ENCODE results near the gene ATE1. TPM values are rescaled to one million over a fixed set of nuclear protein-coding genes. Genes with fewer than 3 reads are reported as not detected.
A peak's percentile ranks its signal among the peaks of the same experiment; 100 is the strongest.
"Not testable (repeated sequence)": the region's sequence is repeated elsewhere in the genome, so short reads cannot be mapped to it uniquely, and the experiment has no call there.

The ATE1 gene
- total RNA-seq, 3 donors from 2014 or later: 42.9 to 58.9 (median 52.2) TPM

DNA sequence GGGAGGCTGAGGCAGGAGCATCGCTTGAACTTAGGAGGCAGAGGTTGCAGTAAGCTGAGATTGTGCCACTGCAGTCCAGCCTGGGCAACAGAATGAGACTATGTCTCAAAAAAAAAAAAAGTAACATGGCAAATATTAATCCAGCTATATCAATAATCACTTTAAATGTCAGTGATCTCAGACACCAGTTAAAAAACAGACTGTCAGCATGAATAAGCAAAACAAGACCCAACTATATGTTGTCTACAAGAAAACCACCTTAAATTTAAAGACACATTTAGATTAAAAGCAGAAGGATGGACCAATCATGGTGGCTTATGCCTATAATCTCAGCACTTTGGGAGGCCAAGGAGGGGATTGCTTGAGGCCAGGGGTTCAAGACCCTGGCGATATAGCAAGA is 8.5 kb upstream of the ATE1 start:
- intact Hi-C loops (cut with DNase I, micrococcal nuclease): no loop called here
- TF ChIP-seq, protein P1, sequence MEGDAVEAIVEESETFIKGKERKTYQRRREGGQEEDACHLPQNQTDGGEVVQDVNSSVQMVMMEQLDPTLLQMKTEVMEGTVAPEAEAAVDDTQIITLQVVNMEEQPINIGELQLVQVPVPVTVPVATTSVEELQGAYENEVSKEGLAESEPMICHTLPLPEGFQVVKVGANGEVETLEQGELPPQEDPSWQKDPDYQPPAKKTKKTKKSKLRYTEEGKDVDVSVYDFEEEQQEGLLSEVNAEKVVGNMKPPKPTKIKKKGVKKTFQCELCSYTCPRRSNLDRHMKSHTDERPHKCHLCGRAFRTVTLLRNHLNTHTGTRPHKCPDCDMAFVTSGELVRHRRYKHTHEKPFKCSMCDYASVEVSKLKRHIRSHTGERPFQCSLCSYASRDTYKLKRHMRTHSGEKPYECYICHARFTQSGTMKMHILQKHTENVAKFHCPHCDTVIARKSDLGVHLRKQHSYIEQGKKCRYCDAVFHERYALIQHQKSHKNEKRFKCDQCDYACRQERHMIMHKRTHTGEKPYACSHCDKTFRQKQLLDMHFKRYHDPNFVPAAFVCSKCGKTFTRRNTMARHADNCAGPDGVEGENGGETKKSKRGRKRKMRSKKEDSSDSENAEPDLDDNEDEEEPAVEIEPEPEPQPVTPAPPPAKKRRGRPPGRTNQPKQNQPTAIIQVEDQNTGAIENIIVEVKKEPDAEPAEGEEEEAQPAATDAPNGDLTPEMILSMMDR (IDR thresholded peaks at IDR 0.05): no peak
- Histone ChIP-seq H3K4me3 (no peak overlapping the region), H3K36me3 (ENCODE audit: low read depth) (no peaks in the 10 kb centered on the region), H3K4me1 (ENCODE audit: low read depth) (peaks cover 12% of the 10 kb centered on the region), H3K9me3 (no peaks in the 10 kb centered on the region)
- ATAC-seq: peak; percentile 5
- DNase-seq: no peak

DNA sequence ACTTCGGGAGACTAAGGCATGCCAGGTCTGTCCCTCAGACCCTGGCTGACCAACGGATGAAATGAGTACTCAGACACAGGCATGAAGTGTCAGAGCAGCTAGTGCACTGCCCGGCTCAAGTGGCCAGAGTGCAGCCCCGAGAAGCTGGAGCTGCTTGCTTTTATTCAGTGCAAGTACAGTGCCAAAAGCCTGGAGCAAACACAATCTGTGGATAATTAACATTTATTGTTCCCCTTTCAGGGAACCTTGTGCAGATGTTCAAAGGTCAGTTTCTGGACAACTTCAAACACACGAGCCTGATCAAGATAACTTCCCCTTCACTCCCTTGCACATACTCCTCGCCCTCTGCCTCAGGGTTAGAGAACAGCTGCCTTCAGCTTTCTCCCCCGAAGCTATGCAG is 7.9 kb upstream of the ATE1 start:
- intact Hi-C loops (cut with DNase I, micrococcal nuclease): no loop called here
- TF ChIP-seq, protein P1 (IDR thresholded peaks at IDR 0.05): no peak
- Histone ChIP-seq H3K36me3 (ENCODE audit: low read depth) (no peaks in the 10 kb centered on the region), H3K4me1 (ENCODE audit: low read depth) (peaks cover 18% of the 10 kb centered on the region), H3K4me3 (no peak overlapping the region), H3K9me3 (no peaks in the 10 kb centered on the region)
- ATAC-seq (peak; percentile 99), DNase-seq (peak; percentile 78 to 84 (median 80))

DNA sequence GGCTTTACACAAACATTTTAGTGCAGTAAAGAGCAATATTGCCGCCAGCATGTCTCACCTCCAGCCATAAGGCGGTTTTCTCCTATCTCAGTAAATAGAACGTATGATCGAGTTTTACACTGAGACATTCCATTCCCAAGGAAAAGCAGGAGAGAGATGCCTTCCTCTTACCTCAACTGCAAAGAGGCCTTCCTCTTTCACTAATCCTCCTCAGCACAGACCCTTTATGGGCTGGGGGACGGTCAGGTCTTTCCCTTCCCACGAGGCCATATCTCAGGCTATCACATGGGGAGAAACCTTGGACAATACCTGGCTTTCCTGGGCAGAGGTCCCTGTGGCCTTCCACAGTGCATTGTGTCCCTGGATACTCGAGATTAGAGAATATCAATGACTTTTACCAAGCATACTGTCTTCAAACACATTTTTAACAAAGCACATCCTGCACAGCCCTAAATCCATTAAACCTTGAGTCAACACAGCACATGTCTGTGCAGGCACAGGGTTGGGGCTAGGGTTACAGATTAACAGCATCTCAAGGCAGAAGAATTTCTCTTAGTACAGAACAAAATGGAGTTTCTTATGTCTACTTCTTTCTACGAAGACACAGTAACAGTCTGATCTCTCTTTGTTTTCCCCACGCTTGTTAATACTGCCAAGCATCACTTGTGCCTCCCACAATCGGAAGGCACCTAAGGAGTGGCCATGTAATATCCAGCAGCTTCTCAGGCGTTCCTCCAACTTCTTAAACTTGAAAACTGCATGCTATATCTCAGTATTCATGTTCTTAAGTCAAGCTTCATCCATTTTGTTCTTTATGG is 2.6 kb upstream of the ATE1 start:
- H3K36me3 ChIP-seq (ENCODE audit: low read depth); H3K9me3 ChIP-seq; intact Hi-C loops (cut with DNase I, micrococcal nuclease); ATAC-seq; DNase-seq; H3K4me3 ChIP-seq: not testable (repeated sequence)
- peaks cover 45% of the 10 kb centered on the region for H3K4me1 ChIP-seq (ENCODE audit: low read depth)

DNA sequence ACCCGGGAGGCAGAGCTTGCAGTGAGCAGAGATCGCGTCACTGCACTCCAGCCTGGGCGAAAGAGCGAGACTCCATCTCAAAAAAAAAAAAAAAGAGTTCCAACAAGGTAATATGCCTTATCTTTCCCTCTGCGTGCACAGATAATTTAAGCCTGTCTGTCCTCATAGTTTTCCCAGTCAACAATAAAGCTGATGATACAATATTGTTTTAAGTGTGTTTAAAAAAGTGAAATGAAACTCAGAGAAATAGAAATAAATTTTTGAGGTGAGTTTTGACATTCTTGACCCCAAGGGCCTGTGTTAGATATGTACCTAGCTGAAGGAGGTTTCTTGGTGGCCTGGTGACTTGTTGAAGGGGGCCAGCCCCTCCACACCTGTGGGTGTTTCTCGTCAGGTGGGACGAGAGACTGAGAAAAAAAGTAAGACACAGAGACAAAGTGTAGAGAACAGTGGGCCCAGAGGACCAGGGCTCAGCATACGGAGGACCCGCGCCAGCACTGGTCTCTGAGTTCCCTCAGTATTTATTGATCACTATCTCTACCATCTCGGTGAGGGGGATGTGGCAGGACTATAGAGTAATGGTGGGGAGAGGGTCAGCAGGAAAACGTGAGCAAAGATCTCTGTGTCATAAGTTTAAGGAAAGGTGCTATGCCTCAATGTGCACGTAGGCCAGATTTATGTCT is 1.9 kb upstream of the ATE1 start:
- H3K4me3 ChIP-seq; intact Hi-C loops (cut with DNase I, micrococcal nuclease); H3K36me3 ChIP-seq (ENCODE audit: low read depth); ATAC-seq; H3K9me3 ChIP-seq: not testable (repeated sequence)
- peak in 1 of 3 donors; percentile 68 for DNase-seq
- peaks cover 40% of the 10 kb centered on the region for H3K4me1 ChIP-seq (ENCODE audit: low read depth)

DNA sequence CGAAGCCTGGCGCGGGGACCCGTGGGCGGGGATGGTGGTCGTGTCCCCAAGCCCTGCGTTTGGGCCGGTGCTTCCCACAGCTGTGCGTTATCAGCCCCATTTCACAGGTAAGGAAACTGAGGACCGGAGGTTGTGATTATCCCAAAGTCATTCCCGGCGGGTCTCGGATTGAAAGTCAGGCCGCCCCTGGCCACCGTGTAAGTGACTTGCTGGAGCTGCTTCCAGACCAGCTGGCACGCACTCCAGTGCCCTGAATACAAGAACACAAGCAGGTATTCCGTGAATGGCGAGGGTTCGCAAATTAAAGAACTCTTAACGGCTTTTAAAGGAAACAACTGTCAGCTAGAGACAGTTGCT is 675 bp upstream of the ATE1 start:
- ATAC-seq (peak; percentile 22), DNase-seq (peak in 1 of 3 donors; percentile 62)
- Histone ChIP-seq H3K4me3 (peak overlapping the region; percentile 96), H3K4me1 (ENCODE audit: low read depth) (peaks cover 40% of the 10 kb centered on the region), H3K36me3 (ENCODE audit: low read depth) (no peaks in the 10 kb centered on the region), H3K9me3 (no peaks in the 10 kb centered on the region)
- intact Hi-C loops (cut with DNase I, micrococcal nuclease): no loop called here
- TF ChIP-seq, protein P1 (IDR thresholded peaks at IDR 0.05): no peak

DNA sequence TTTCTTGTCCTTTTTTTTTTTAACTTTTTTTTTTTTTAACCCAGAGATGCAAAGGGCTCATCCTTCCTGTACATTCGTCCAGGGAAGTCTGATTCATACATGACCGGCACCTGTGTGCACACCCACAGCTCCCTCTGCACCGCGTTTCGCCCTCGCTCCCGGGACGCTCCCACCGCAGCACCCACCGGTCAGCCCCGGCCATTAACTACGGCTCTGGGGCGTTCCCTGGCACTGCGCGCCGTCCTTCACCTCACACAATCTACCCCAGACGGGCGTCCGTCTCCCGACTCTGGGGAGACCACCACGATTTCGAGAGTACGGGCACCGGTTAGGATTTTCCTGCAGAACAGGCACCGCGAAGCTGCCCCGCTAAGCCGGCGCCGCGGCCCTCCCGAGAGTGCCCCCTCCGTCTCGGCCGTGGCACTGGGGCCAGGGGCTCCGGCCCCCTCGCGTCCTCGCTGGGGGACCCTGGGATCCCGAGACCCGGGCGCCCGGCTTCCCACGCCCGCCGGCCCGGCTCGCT is 452 bp downstream of the ATE1 start:
- no peaks in the 10 kb centered on the region for H3K36me3 ChIP-seq (ENCODE audit: low read depth)
- no peaks in the 10 kb centered on the region for H3K9me3 ChIP-seq
- intact Hi-C loops (cut with DNase I, micrococcal nuclease): no loop called here
- H3K4me1 ChIP-seq (ENCODE audit: low read depth): peaks cover 40% of the 10 kb centered on the region
- H3K4me3 ChIP-seq: peak overlapping the region; percentile 96
- ATAC-seq: peak; percentile 76
- TF ChIP-seq, protein P1 (IDR thresholded peaks at IDR 0.05): no peak
- peak; percentile 70 to 82 (median 80) for DNase-seq
